A673 (cell line): ENCODE data around the gene CELSR1. TPM values are rescaled to one million over a fixed set of nuclear protein-coding genes. Genes with fewer than 3 reads are reported as not detected.

Source experiments
- BruUV-seq: library from RNA; stranded (reverse); fragments of 400-500 nt; replicated peaks from 2 replicates; lab custom pipeline; 2021; lab: Mats Ljungman, UMichigan
- CTCF ChIA-PET: fragments of 300-600 bp; sonication (Branson Sonifier 250); formaldehyde crosslinking; loops from one replicate; lab custom pipeline; 2022; ENCODE audit warnings: antibody characterized with exemption; lab: Charles Lee
- POLR2A ChIA-PET: fragments of 300-600 bp; sonication (Branson Sonifier 250); formaldehyde crosslinking; loops from one replicate; lab custom pipeline; 2022; ENCODE audit warnings: antibody characterized with exemption; ENCODE audit not compliant: low non-redundant PET; lab: Charles Lee
- DNase-seq: peaks from one replicate; pipeline ENCODE4 v3.0.0-alpha.2; 2015; ENCODE audit warnings: low spot score
- H3K27ac ChIP-seq: fragments of 200-600 bp; sonication (generic); 2 replicates; pipeline ENCODE4 v1.5.1; 2016; ENCODE audit warnings: mixed run types, low read depth, mild to moderate bottlenecking, mixed read lengths, antibody characterized with exemption, low read length; ENCODE audit not compliant: poor library complexity, severe bottlenecking
- H3K27me3 ChIP-seq: fragments of 200-600 bp; sonication (generic); replicated peaks from 2 replicates; pipeline ENCODE4 v1.6.1; 2017; ENCODE audit warnings: mixed run types, low read depth, mild to moderate bottlenecking, mixed read lengths, antibody characterized with exemption, low read length; ENCODE audit not compliant: insufficient read depth, poor library complexity
- H3K36me3 ChIP-seq: fragments of 200-600 bp; sonication (generic); 2 replicates; pipeline ENCODE4 v1.6.1; 2016; ENCODE audit warnings: mixed run types, mild to moderate bottlenecking, mixed read lengths, antibody characterized with exemption, low read length; ENCODE audit not compliant: insufficient read depth, poor library complexity, severe bottlenecking
- H3K4me1 ChIP-seq: fragments of 200-600 bp; sonication (generic); 2 replicates; pipeline ENCODE4 v1.6.1; 2017; ENCODE audit warnings: mixed run types, mild to moderate bottlenecking, mixed read lengths, antibody characterized with exemption, low read length; ENCODE audit not compliant: insufficient read depth, poor library complexity, severe bottlenecking
- H3K4me3 ChIP-seq: fragments of 200-600 bp; sonication (generic); 2 replicates; pipeline ENCODE4 v1.5.1; 2016; ENCODE audit warnings: low read depth, mixed run types, mild to moderate bottlenecking, mixed read lengths, low read length; ENCODE audit not compliant: poor library complexity, severe bottlenecking
- H3K9me3 ChIP-seq: fragments of 200-600 bp; sonication (generic); 2 replicates; pipeline ENCODE4 v1.6.1; 2016; ENCODE audit warnings: mixed run types, low read depth, mild to moderate bottlenecking, mixed read lengths, antibody characterized with exemption, low read length; ENCODE audit not compliant: poor library complexity, severe bottlenecking
- CTCF ChIP-seq: fragments of 300-800, 200-600 bp; sonication (generic); conservative IDR thresholded peaks from 2 replicates; pipeline ENCODE4 v1.5.1; 2017; ENCODE audit warnings: low read depth, mild to moderate bottlenecking, antibody characterized with exemption, low read length, moderate library complexity, mixed read lengths
- EZH2 ChIP-seq: fragments of 200-600 bp; sonication (generic); IDR thresholded peaks from 2 replicates; pipeline ENCODE4 v1.6.1; 2017; ENCODE audit warnings: borderline replicate concordance, low read depth, mild to moderate bottlenecking, mixed read lengths, antibody characterized with exemption, low read length; ENCODE audit not compliant: poor library complexity, severe bottlenecking
- intact Hi-C: fragments of 100-400 bp; cut with micrococcal nuclease; formaldehyde crosslinking; loops from one replicate; pipeline ENCODE4 v1.10.0; 2022; ENCODE audit not compliant: unreplicated experiment
- total RNA-seq: library from RNA; stranded (reverse); gene quantifications from 2 replicates; pipeline ENCODE4 v1.2.3, GENCODE V29; 2021

The CELSR1 gene
- total RNA-seq, 1 experiment from 2014 or later: 2.3 TPM

GRCh38 chr22:46389081-46389480 is 148.3 kb downstream of the CELSR1 start:
- Histone ChIP-seq H3K36me3 (no peaks in the 10 kb centered on the region), H3K27me3 (no peaks in the 10 kb centered on the region), H3K9me3 (no peaks in the 10 kb centered on the region), H3K4me1 (no peaks in the 10 kb centered on the region), H3K27ac (no peak overlapping the region), H3K4me3 (no peak overlapping the region)
- CTCF ChIA-PET: no interaction called here
- intact Hi-C loops: no loop called here
- POLR2A ChIA-PET: no interaction called here
- no TSS peak for BruUV-seq
- no peak for DNase-seq
- TF ChIP-seq EZH2: no peak
- no peak for TF ChIP-seq CTCF

GRCh38 chr22:46388647-46389046 is 148.8 kb downstream of the CELSR1 start:
- POLR2A ChIA-PET: no interaction called here
- Histone ChIP-seq H3K27ac (no peak overlapping the region), H3K36me3 (no peaks in the 10 kb centered on the region), H3K4me1 (no peaks in the 10 kb centered on the region), H3K27me3 (no peaks in the 10 kb centered on the region), H3K9me3 (no peaks in the 10 kb centered on the region), H3K4me3 (no peak overlapping the region)
- intact Hi-C loops: no loop called here
- CTCF ChIA-PET: no interaction called here
- TF ChIP-seq EZH2 (no peak), CTCF (no peak)
- BruUV-seq: no TSS peak
- no peak for DNase-seq

GRCh38 chr22:46387748-46388147 is 149.7 kb downstream of the CELSR1 start:
- no peak for DNase-seq
- no peak overlapping the region for H3K4me3 ChIP-seq
- intact Hi-C loops: no loop called here
- no peaks in the 10 kb centered on the region for H3K27me3 ChIP-seq
- CTCF ChIA-PET: no interaction called here
- POLR2A ChIA-PET: no interaction called here
- no peak overlapping the region for H3K27ac ChIP-seq
- H3K4me1 ChIP-seq: no peaks in the 10 kb centered on the region
- BruUV-seq: no TSS peak
- no peaks in the 10 kb centered on the region for H3K9me3 ChIP-seq
- TF ChIP-seq EZH2: no peak
- no peak for TF ChIP-seq CTCF
- no peaks in the 10 kb centered on the region for H3K36me3 ChIP-seq
